ENCODE data around the gene KDM6A. TPM values are rescaled to one million over a fixed set of nuclear protein-coding genes. Genes with fewer than 3 reads are reported as not detected.

Gene KDM6A
- total RNA-seq, 1 donor from 2014 or later = 14.4 TPM

DNA sequence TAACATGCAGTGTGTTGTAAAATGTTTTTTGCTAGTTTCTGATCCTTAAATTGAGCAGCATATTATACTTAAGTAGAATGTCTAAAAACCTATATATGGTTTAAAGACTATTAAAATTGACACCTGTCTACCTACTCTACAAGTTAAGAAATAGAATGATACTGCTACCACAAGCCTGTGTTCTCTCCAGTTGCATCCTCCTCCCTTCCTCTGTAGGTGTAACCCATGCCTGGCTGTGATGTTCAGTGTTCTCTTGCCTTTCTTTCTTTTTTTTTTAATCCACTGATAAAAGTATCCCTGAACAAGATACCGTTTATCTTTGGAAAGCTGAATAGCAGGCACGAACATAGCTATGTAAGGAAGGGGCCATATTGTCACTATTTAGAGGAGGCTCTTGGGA lies 99.1 kb downstream of the KDM6A start:
- no peak overlapping the region for H3K27ac Mint-ChIP-seq (ENCODE audit: unreplicated experiment)
- H3K4me3 Mint-ChIP-seq (ENCODE audit: unreplicated experiment) = no peak overlapping the region
- H3K9me3 Mint-ChIP-seq (ENCODE audit: low read depth) = peaks cover 29% of the 10 kb centered on the region
- no peaks in the 10 kb centered on the region for H3K27me3 Mint-ChIP-seq (ENCODE audit: low read depth)
- no peak for DNase-seq (ENCODE audit: low spot score)
- peaks cover 2% of the 10 kb centered on the region for H3K36me3 Mint-ChIP-seq (ENCODE audit: low read depth)
- TF ChIP-seq, protein P1, sequence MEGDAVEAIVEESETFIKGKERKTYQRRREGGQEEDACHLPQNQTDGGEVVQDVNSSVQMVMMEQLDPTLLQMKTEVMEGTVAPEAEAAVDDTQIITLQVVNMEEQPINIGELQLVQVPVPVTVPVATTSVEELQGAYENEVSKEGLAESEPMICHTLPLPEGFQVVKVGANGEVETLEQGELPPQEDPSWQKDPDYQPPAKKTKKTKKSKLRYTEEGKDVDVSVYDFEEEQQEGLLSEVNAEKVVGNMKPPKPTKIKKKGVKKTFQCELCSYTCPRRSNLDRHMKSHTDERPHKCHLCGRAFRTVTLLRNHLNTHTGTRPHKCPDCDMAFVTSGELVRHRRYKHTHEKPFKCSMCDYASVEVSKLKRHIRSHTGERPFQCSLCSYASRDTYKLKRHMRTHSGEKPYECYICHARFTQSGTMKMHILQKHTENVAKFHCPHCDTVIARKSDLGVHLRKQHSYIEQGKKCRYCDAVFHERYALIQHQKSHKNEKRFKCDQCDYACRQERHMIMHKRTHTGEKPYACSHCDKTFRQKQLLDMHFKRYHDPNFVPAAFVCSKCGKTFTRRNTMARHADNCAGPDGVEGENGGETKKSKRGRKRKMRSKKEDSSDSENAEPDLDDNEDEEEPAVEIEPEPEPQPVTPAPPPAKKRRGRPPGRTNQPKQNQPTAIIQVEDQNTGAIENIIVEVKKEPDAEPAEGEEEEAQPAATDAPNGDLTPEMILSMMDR (IDR thresholded peaks at IDR 0.05) = no peak
- peaks cover 20% of the 10 kb centered on the region for H3K4me1 Mint-ChIP-seq (ENCODE audit: low read depth)

DNA sequence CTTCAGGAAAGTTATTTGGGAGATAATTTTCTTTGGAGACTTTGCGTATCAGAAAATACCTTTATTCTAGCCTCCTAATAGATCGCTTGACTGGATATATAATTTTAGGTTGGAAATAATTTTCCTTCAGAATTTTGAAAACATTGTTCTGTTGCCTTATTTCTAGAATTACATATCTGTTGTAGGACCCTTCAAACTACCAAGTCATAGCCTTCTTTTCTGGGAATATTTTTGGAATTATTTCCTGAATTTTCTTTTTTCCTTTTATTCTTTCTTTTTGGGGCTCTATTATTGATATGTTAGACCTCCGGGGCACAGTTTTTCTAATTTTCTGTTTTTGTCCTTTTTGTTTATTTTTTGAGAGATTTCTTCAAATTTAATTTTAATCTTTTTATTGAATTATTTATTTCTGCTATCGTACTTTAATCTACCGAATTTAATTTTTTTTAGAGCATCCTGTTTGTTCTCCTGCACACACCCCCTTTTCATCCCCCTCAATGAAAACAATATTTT lies 100.5 kb downstream of the KDM6A start:
- peaks cover 25% of the 10 kb centered on the region for H3K9me3 Mint-ChIP-seq (ENCODE audit: low read depth)
- TF ChIP-seq, protein P1 (IDR thresholded peaks at IDR 0.05) = no peak

DNA sequence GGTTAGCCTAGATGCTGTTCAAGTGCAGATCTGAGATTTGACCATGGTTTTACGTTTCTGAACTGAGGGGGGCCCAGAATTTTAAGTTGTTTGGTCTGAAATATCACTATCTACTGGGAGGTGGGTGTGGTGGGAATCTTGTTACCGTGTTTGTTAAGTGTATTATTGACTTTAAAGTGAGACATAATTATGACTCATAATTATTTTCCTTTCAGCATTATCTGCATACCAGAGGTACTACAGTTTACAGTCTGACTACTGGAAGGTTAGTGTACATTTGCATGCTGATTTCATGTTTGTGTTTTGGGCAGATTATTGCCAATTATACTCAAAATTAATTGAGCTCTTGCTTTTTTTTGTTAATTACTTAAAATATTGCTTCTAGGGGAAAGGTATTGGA lies 101.5 kb downstream of the KDM6A start:
- H3K4me1 Mint-ChIP-seq (ENCODE audit: low read depth) = peaks cover 12% of the 10 kb centered on the region
- no peak overlapping the region for H3K27ac Mint-ChIP-seq (ENCODE audit: unreplicated experiment)
- peaks cover 29% of the 10 kb centered on the region for H3K9me3 Mint-ChIP-seq (ENCODE audit: low read depth)
- DNase-seq (ENCODE audit: low spot score) = no peak
- peaks cover 1% of the 10 kb centered on the region for H3K36me3 Mint-ChIP-seq (ENCODE audit: low read depth)
- H3K4me3 Mint-ChIP-seq (ENCODE audit: unreplicated experiment) = no peak overlapping the region
- TF ChIP-seq, protein P1 (IDR thresholded peaks at IDR 0.05) = no peak
- no peaks in the 10 kb centered on the region for H3K27me3 Mint-ChIP-seq (ENCODE audit: low read depth)

More for the DNA sequence above, 100.5 kb downstream of the KDM6A start:
- Mint-ChIP-seq H3K36me3 (ENCODE audit: low read depth) (peaks cover 1% of the 10 kb centered on the region), H3K27me3 (ENCODE audit: low read depth) (no peaks in the 10 kb centered on the region), H3K4me3 (ENCODE audit: unreplicated experiment) (no peak overlapping the region), H3K4me1 (ENCODE audit: low read depth) (peaks cover 12% of the 10 kb centered on the region), H3K27ac (ENCODE audit: unreplicated experiment) (no peak overlapping the region)
- no peak for DNase-seq (ENCODE audit: low spot score)

DNA sequence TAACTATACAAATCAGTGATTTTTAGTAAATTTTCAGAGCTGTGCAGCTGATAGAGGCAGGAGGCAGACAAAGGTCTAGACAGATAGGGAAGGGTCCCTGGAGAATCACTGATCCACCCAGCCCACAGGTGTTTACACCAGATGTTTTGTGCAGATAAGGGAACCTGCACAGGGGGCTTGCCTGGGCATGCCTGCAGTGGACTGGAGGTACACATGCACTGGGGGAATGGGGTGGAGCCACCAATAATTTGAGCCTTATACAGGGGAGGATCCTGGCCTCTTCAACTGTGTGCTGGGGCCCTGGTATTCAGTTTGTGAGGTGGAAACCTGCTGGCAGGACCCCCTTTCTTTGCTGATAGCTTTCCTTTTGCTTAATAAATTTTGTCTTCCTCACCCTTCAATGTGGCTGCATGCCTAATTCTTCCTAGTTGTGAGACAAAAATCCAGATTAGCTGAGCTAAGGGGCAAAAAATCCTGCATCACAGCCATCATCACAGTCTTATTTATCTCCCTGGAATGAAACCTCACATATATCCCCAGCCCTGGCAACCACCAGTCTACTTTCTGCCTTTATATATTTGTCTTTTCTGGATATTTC lies 102.8 kb downstream of the KDM6A start:
- peaks cover 12% of the 10 kb centered on the region for H3K4me1 Mint-ChIP-seq (ENCODE audit: low read depth)
- peaks cover 1% of the 10 kb centered on the region for H3K36me3 Mint-ChIP-seq (ENCODE audit: low read depth)
- TF ChIP-seq, protein P1 (IDR thresholded peaks at IDR 0.05) = no peak
- peak overlapping the region; percentile 22 for H3K27ac Mint-ChIP-seq (ENCODE audit: unreplicated experiment)
- DNase-seq (ENCODE audit: low spot score) = no peak
- H3K9me3 Mint-ChIP-seq (ENCODE audit: low read depth) = peaks cover 29% of the 10 kb centered on the region
- no peaks in the 10 kb centered on the region for H3K27me3 Mint-ChIP-seq (ENCODE audit: low read depth)
- H3K4me3 Mint-ChIP-seq (ENCODE audit: unreplicated experiment) = no peak overlapping the region

DNA sequence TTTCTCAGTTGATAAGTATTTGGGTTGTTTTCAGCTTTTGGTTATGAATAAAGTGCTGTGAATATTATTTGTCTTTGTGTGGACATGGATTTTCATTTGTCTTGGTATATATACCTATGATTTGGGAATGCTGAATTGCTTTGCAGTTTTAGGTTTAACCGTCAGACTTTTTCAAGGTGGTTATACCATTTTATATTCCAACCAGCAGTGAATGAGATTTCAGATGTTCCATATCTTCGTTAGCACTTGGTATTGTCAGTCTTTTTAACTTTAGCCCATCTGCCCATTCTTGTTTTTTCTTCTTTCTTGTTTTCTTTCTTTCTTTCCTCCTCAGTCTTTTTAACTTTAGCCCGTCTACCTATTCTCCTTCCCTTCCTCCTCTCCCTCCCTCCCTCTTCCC lies 106.0 kb downstream of the KDM6A start:
- Mint-ChIP-seq H3K27me3 (ENCODE audit: low read depth) (no peaks in the 10 kb centered on the region), H3K36me3 (ENCODE audit: low read depth) (no peaks in the 10 kb centered on the region), H3K4me1 (ENCODE audit: low read depth) (peaks cover 12% of the 10 kb centered on the region), H3K4me3 (ENCODE audit: unreplicated experiment) (no peak overlapping the region), H3K9me3 (ENCODE audit: low read depth) (peaks cover 17% of the 10 kb centered on the region), H3K27ac (ENCODE audit: unreplicated experiment) (no peak overlapping the region)
- TF ChIP-seq, protein P1 (IDR thresholded peaks at IDR 0.05) = no peak
- DNase-seq (ENCODE audit: low spot score) = no peak

Measured in chondrocyte (in vitro differentiated cells).